T47D (cell line): ENCODE measurements around the gene RAPGEF2.

Source experiments
- DNase-seq, 2 experiments: peaks; one replicate each; pipeline versions ENCODE4 v3.0.0 to v3.0.0-alpha.2; 2011 to 2012; ENCODE audit warnings: low read depth in 1 of 2, low spot score in 1 of 2
- JUND ChIP-seq: IDR thresholded peaks from 2 replicates; pipeline ENCODE4 v1.6.1; 2012; ENCODE audit warnings: low read depth
- in situ Hi-C: cut with HindIII; loops from 2 replicates; pipeline ENCODE4 v1.10.0; 2016; ENCODE audit warnings: low sequenced_read_pairs, low pct_unique_long_range_greater_than_20kb

Gene RAPGEF2

DNA sequence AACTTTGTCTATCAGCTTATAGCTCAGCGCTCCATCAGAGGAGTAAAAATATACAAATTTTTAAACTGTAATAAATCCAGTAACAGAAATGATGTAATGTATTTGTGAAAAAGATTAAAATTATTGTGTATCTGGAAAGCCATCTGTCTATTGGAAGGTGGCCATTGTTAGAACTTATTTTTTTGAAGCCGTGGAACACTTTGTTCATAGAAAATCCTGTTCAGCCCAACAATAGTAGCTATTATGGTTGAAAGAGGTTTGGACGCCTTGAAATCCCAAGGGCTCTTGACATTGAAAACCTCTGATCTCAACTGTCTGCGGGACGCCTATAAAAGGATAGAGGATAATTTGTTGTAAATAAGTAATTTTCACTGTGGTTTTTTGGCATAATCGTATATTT lies 98.3 kb downstream of the RAPGEF2 start:
- no peak for TF ChIP-seq JUND
- in situ Hi-C loops, result no loop called here
- DNase-seq, result no peak

DNA sequence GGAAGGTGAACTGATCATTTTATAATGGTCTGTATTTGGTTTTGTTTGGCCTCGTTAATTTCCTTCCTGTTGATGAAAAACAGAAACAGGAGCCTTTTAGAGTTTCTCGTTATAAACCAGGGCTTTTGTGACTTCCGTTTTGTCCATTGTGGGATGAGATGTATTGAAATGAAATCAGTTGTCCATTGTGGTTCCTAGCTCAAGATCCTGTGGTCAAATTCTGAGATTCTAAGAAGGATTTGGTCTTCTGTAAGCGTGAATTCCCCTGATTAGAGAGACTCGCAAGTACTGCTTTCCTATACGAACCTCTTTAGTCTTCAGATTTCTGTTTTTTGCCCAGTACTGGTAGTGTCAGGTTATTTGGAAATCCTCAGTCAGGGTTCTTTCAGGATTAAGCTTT lies 101.7 kb downstream of the RAPGEF2 start:
- DNase-seq, result no peak
- in situ Hi-C loops, result no loop called here
- TF ChIP-seq JUND, result no peak

DNA sequence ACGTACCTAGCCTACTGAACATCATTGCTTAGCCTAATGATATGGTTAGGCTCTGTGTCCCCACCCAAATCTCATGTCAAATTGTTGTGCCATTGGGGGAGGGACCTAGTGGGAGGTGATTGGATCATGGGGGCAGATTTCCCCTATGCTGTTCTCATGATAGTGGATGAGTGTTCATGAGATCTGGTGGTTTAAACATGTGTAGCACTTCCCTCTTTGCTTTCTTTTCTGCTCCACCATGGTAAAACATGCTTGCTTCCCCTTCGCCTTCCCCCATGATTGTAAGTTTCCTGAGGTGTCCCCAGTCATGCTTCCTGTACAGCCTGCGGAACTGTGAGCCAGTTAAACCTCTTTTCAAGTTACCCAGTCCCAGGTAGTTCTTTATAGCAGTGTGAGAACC lies 102.6 kb downstream of the RAPGEF2 start:
- in situ Hi-C loops, result no loop called here
- no peak for TF ChIP-seq JUND
- DNase-seq, result no peak

DNA sequence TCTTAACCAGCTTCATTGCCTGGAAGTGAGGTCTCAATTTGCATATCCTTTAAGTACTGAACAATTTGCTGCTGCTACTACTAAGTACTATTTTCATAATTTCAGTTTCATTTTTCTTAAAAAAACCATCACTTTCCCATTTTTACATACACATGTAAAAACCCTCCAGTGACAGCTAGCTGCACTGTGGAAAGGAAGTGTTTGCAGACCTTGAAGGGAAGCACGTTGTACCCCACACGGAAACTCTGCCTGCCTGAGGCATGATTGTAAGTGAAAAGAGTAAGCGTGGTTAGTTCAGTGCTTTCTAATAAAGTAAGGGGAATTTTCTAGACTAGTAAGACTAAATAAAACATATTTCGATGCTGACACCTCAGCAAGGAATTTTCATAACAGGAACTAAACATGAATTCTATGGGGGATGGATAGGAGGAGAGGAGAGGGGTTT lies 103.6 kb downstream of the RAPGEF2 start:
- no peak for DNase-seq
- in situ Hi-C loops, result no loop called here
- no peak for TF ChIP-seq JUND

DNA sequence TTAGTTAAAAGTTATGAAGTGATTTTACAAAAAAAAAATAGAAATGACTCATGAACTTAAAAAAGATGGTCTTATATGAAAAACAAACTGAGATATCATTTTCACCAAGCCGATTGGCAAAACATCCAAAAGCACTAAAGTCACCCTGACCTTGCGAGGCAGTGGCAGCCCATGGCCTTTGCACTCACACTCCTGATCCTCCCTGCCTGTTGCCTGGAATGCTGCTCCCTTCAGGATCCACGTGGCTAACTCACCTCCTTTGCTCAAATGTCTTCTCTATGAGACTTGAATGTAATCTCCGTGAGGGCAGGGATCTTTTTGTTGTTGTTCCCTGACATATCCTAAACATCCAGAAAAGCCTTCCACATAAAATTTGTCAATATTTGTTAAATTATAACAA lies 106.4 kb downstream of the RAPGEF2 start:
- no peak for TF ChIP-seq JUND
- in situ Hi-C loops, result no loop called here
- no peak for DNase-seq

DNA sequence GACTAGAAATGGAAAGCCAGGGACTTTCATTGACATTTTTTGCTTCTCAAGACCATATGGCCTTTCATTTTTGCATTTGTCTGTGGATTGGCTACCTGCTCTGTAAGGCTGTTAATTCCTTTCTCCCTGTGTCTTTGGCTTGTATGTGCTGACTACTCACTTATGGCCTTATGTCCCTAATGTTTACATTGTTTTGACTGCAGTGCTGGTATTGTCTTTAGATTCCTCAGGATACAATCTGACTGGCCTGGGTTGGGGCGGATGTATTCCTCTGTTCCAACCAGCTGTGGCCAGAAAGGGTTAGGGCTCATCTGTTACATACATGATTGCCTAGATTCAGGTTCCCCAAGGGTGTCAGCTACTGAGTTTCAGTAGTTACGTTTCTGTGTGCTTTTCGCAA lies 108.1 kb downstream of the RAPGEF2 start:
- no peak for TF ChIP-seq JUND
- DNase-seq, result no peak
- in situ Hi-C loops, result no loop called here

DNA sequence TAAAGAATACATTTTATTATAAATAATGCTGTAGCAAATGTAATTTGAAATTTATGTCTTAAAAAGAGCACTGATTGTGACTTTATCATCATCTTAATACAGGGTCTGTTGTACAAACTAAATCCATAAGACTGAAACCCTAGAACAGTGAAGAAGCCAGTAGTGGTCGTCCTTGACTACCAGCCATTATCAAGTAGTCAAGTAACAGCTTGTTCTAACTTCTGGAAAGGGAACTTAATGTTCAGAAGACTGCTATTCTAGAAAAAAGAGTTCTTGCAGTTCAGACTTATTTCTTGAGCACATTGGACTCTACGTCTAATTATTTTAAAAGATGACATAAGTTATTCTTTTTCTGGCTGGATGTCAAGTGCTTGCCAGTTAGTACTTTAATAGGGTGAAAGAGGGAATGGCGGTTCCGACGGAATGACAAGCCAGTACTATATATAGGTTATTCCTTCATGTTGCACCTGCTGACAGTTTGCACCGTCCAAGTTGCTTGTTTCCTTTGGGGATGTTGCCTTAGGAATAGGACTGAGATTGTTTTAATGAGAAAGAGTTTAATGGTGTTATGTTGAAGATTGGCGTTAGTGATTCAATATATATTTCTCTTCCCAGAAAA lies 109.9 kb downstream of the RAPGEF2 start:
- DNase-seq, result no peak
- in situ Hi-C loops, result no loop called here
- no peak for TF ChIP-seq JUND

DNA sequence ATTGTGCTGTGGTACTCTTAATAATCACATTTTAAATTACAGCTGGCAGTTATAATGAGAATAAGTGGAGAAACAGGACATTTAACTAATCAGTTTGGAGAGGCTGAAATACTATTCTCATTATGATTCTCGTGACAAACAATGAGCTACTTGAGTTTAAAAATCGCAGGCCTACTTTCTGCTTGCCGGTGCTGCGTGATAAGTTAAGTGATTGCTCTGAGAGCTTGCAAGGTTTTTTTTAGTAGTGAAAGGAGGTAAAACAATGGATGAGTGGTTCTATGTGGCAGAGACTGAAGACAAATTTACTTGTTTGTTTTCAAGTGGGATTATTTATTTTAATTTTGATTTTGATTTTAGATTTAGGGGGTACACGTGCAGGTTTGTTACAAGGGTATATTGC lies 114.0 kb downstream of the RAPGEF2 start:
- DNase-seq, result no peak
- no peak for TF ChIP-seq JUND
- in situ Hi-C loops, result no loop called here

DNA sequence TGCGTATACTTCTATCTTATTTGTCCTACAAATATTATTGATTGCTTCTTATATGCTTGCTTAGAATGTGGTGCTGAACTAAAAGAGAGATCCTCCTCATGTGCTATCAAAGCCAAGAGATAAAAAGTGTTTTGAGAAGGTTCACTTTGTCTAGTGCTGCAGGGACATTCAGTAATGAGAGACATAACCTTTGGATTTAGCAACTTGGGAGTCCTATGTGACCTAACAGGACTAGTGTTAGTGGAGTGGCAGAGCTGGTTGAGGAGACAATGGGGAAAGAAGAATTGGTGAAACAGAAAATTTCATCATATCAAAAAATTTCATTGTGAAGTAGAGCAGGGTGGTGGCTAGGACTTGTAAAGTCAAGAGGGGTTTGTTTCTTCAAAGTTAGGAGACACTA lies 117.0 kb downstream of the RAPGEF2 start:
- no peak for TF ChIP-seq JUND
- in situ Hi-C loops, result no loop called here
- no peak for DNase-seq

DNA sequence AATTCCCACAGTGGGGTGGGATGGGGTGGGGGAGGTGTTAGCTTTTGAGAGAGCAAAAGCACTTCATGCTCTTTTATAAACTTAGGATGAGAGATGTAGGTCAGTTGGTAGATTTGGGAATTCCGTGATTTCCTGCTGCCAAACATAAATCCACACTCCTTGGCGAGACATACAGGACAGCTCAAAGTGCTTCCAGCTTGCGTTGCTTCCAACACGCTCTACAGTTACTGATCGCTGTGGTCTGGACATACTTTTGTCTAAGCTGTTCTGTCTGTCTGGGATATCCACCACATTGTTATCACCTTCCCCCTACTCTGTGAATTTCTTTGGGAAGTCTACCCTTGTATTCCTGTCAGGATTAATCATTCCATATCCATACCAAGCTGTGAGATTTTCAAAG lies 117.5 kb downstream of the RAPGEF2 start:
- in situ Hi-C loops, result no loop called here
- TF ChIP-seq JUND, result no peak
- DNase-seq, result no peak

DNA sequence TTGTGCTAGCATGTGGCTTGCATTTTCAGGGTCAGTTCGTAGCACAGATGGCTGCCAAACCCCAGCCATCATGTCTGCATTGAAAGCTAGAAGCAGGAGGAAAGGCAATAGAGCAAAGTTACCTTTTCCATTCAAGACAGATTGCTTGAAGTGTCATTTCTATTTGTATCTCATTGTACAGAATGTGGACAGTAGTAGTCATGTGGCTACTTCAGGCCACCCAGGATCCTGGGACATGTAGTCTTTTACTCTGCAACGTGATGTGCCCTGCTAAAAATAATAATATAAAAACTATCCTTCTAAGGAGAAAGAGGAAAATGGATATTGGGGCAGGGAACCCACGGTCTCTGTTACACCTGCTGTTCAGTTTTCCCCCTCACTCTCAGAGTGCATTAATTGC lies 118.4 kb downstream of the RAPGEF2 start:
- no peak for DNase-seq
- TF ChIP-seq JUND, result no peak
- in situ Hi-C loops, result no loop called here

DNA sequence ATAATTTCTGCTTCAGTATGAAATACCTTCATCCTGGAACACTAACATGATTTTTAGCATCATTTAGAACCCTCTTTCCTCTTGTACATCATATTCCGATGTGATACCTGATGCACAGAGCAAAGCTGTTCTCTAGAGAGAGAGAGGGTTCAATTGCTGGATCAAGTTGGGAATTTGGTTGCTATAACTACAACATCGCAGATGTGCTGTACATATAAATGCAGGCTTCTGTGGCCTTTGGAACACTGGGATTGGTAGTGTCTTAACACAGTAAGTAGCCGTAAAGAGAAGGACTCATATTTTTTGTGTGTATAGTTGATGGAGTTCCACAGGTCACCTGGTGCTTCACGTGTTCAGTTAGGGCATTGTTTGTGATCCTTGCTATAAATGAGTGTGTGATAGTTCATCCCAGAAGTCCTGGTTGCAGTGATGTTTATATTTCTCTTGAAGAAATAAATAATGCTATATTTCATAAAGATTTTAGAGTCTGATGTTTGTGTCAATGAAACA lies 119.2 kb downstream of the RAPGEF2 start:
- no peak for TF ChIP-seq JUND
- in situ Hi-C loops, result no loop called here
- DNase-seq, result no peak

DNA sequence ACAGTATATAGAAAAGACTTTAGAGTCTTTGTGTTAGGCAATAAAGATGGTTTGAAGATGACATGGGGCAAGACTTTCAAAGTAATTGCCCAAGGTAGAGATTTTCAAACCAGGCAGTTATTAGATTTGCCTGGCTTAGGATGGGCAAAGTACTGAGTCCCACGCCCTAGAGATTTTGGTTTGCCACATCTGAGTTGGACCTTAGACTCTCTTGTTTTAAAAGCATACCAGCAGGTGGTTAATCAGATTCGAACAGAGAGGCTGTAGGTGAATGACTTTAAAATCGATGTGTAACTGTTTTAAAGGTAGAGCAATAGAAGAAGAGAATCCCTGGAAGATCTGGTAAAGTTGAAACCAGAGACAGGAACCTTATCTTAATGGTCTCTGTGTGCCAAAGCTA lies 121.5 kb downstream of the RAPGEF2 start:
- no peak for DNase-seq
- in situ Hi-C loops, result no loop called here
- TF ChIP-seq JUND, result no peak

DNA sequence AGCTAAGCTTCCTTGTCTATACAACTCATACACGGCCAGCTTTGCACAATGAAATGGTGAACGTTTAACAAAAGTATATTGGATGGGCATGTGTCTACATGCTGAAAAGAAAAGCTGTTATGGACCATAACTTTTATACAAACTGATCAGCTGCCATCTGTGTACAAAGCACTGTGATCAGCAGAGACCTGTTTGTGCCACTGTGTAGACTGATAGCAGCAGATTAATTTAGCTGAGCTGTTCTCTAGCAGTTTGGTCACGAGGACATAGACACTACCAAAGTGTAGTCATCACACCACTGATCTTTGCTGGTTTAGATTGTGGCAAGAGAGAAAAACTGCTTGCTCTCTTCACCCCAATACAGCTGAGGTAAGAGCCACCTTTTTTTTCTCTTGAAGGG lies 124.5 kb downstream of the RAPGEF2 start:
- in situ Hi-C loops, result no loop called here
- no peak for TF ChIP-seq JUND
- no peak for DNase-seq
